Chondrocyte (in vitro differentiated cells): ENCODE results near the gene METTL22. TPM values are rescaled to one million over a fixed set of nuclear protein-coding genes. Genes with fewer than 3 reads are reported as not detected.
"Not testable (repeated sequence)": the region's sequence is repeated elsewhere in the genome, so short reads cannot be mapped to it uniquely, and the experiment has no call there.

Experiments used
- DNase-seq: peaks from one replicate; pipeline ENCODE4 v3.0.0; 2021; ENCODE audit warnings: mixed read lengths, low spot score
- H3K27ac Mint-ChIP-seq: one replicate; pipeline ENCODE4 v1.8.0; 2021; ENCODE audit warnings: mild to moderate bottlenecking, moderate library complexity, mixed read lengths; ENCODE audit not compliant: unreplicated experiment
- H3K27me3 Mint-ChIP-seq: 2 replicates; pipeline ENCODE4 v1.8.0; 2021; ENCODE audit warnings: low read depth, mixed read lengths
- H3K36me3 Mint-ChIP-seq: 2 replicates; pipeline ENCODE4 v1.8.0; 2021; ENCODE audit warnings: low read depth, mixed read lengths
- H3K4me1 Mint-ChIP-seq: 2 replicates; pipeline ENCODE4 v1.8.0; 2021; ENCODE audit warnings: low read depth, mild to moderate bottlenecking, mixed read lengths
- H3K4me3 Mint-ChIP-seq: one replicate; pipeline ENCODE4 v1.8.0; 2021; ENCODE audit warnings: mild to moderate bottlenecking, moderate library complexity, mixed read lengths; ENCODE audit not compliant: unreplicated experiment
- H3K9me3 Mint-ChIP-seq: 2 replicates; pipeline ENCODE4 v1.8.0; 2021; ENCODE audit warnings: low read depth, mixed read lengths
- total RNA-seq: library from RNA; stranded (reverse); gene quantifications from 3 replicates; pipeline ENCODE4 v1.2.1, GENCODE V29; 2021
- TF ChIP-seq, protein P1 (sequence below): fragments of 200-600 bp; sonication (generic); IDR thresholded peaks from 2 replicates; pipeline ENCODE4 v1.5.0; 2021; ENCODE audit warnings: antibody characterized with exemption, mild to moderate bottlenecking, moderate library complexity

The METTL22 gene
- total RNA-seq, 1 donor from 2014 or later: 39.9 TPM

DNA sequence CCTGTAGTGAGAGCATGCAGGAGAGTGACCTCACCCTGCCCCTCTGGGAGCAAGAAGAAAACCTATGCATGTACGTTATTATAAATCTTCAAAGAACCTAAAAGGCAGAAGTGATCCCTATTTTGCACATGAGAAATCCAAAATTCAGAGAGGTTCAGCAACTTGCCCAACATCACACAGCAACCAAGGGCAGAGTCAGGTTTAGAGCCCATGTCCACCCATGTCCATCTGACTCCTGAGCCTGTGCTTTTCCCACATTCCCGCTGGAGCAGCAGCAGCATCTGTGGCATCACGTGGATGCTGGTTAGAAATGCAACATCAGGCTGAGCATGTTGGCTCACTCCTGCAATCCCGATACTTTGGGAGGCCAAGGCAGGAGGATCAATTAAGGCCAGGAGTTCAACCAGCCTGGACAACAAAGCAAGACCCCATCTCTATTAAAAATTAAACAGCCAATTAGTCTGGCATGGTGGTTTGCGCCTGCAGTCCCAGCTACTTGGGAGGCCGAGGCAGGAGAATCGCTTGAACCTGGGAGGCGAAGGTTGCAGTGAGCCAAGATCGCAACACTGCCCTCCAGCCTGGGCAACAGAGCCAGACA is 26.3 kb downstream of the METTL22 start:
- Mint-ChIP-seq H3K9me3 (no peaks in the 10 kb centered on the region), H3K27ac (no peak overlapping the region), H3K27me3 (no peaks in the 10 kb centered on the region), H3K36me3 (peaks cover 44% of the 10 kb centered on the region), H3K4me3 (no peak overlapping the region), H3K4me1 (no peaks in the 10 kb centered on the region)
- no peak for DNase-seq
- TF ChIP-seq, protein P1, sequence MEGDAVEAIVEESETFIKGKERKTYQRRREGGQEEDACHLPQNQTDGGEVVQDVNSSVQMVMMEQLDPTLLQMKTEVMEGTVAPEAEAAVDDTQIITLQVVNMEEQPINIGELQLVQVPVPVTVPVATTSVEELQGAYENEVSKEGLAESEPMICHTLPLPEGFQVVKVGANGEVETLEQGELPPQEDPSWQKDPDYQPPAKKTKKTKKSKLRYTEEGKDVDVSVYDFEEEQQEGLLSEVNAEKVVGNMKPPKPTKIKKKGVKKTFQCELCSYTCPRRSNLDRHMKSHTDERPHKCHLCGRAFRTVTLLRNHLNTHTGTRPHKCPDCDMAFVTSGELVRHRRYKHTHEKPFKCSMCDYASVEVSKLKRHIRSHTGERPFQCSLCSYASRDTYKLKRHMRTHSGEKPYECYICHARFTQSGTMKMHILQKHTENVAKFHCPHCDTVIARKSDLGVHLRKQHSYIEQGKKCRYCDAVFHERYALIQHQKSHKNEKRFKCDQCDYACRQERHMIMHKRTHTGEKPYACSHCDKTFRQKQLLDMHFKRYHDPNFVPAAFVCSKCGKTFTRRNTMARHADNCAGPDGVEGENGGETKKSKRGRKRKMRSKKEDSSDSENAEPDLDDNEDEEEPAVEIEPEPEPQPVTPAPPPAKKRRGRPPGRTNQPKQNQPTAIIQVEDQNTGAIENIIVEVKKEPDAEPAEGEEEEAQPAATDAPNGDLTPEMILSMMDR: no peak

DNA sequence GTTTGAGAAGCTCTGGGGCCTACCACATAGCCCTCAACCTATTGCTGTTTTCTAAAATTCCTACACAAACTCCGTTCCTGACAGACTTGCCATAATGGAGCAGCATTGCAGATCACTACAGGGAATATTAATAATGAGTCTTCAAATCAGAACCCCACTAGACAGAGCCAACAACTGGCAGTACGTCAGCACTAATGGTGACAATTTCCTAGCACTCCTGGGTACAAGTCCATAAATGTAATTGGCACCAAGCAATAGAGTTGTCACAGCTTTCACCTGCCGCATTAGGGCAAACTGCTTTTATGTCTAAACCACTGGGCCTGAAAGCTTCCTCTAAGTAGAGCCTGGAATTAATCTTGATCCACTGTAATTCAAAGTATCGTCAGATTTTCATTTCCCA is 27.4 kb downstream of the METTL22 start:
- no peaks in the 10 kb centered on the region for H3K9me3 Mint-ChIP-seq
- no peaks in the 10 kb centered on the region for H3K27me3 Mint-ChIP-seq
- TF ChIP-seq, protein P1: no peak
- H3K4me1 Mint-ChIP-seq: no peaks in the 10 kb centered on the region
- H3K4me3 Mint-ChIP-seq: no peak overlapping the region
- no peak for DNase-seq
- no peak overlapping the region for H3K27ac Mint-ChIP-seq
- peaks cover 34% of the 10 kb centered on the region for H3K36me3 Mint-ChIP-seq

DNA sequence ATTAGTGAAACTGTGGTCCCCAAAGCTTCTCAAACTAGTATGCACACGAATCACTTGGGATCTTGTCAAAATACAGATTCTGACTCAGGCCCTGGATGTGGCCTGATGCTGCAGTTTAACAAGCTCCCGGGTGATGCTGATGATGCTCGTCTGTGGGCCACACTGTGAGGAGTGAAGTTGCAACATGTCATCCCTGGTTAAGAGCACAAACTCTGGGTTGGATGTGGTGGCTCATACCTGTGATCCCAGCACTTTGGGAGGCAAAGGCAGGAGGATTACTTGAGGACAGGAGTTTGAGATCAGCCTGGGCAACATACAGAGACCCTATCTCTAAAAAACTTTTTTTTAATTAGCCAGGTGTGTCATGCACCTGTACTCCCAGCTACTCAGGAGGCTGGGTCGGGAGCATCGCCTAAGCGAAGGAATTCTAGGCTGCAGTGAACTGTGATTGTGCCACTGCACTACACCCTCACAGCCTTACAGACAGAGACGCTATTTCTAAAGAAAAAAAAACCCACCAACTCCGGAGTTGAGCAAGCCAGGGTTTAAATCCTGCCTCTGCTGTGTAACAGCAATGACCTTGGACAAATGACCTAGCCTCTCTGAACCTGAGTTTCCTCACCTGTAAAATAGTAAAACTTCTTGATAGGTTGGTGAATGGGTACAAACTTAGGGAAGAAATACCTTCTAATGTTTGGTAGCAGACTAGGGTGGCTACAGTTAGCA is 28.5 kb downstream of the METTL22 start:
- Mint-ChIP-seq H3K9me3 (no peaks in the 10 kb centered on the region), H3K4me1 (no peaks in the 10 kb centered on the region), H3K27ac (no peak overlapping the region), H3K4me3 (no peak overlapping the region), H3K36me3 (peaks cover 24% of the 10 kb centered on the region), H3K27me3 (no peaks in the 10 kb centered on the region)
- peak; percentile 20 for DNase-seq
- TF ChIP-seq, protein P1: no peak

DNA sequence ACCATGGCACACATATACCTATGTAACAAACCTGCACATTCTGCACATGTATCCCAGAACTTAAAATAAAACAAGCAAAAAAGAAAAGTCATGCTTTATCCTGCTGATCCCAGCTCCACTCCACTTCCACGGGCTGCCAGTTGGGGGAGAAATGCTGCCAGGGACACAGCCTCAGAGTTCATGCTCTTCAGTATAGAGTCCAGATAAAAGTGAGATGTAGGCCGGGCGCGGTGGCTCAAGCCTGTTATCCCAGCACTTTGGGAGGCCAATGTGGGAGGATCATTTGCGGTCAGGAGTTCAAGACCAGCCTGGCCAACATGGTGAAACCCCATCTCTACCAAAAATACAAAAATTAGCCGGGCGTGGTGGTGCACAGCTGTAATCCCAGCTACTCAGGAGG is 30.5 kb downstream of the METTL22 start:
- not testable (repeated sequence) for H3K4me3 Mint-ChIP-seq, H3K4me1 Mint-ChIP-seq, DNase-seq, H3K27me3 Mint-ChIP-seq, H3K27ac Mint-ChIP-seq, H3K9me3 Mint-ChIP-seq
- H3K36me3 Mint-ChIP-seq: peaks cover 10% of the 10 kb centered on the region
- TF ChIP-seq, protein P1: peak; percentile 68

- TF ChIP-seq, protein P1: peak; percentile 70
- Mint-ChIP-seq H3K36me3 (no peaks in the 10 kb centered on the region), H3K4me3 (no peak overlapping the region)
Observed at GRCh38 chr16:8655184-8655717, 33.8 kb downstream of the METTL22 start.

More at GRCh38 chr16:8655184-8655717, 33.8 kb downstream of the METTL22 start:
- H3K27me3 Mint-ChIP-seq: peaks cover 3% of the 10 kb centered on the region
- no peaks in the 10 kb centered on the region for H3K4me1 Mint-ChIP-seq
- no peaks in the 10 kb centered on the region for H3K9me3 Mint-ChIP-seq
- DNase-seq: peak; percentile 27
- no peak overlapping the region for H3K27ac Mint-ChIP-seq
